Large intestine (tissue), 3 donors: ENCODE data around the gene RAD51B. TPM values are rescaled to one million over a fixed set of nuclear protein-coding genes. Genes with fewer than 3 reads are reported as not detected.
"Not testable (repeated sequence)": the region's sequence is repeated elsewhere in the genome, so short reads cannot be mapped to it uniquely, and the experiment has no call there.

Experiments used
- DNase-seq, 2 donors: peaks; one replicate each; pipeline versions ENCODE4 v3.0.0 to v3.0.0-alpha.2; 2013
- H3K27ac ChIP-seq: one replicate; pipeline ENCODE4 v1.5.1; 2013; ENCODE audit warnings: low read length
- H3K27me3 ChIP-seq: 2 replicates; pipeline ENCODE4 v1.6.1; 2013; ENCODE audit warnings: low read length; ENCODE audit not compliant: control insufficient read depth, insufficient read depth
- H3K36me3 ChIP-seq: 2 replicates; pipeline ENCODE4 v1.6.1; 2013; ENCODE audit warnings: low read length; ENCODE audit not compliant: control insufficient read depth, insufficient read depth
- H3K4me1 ChIP-seq: one replicate; pipeline ENCODE4 v1.6.1; 2013; ENCODE audit warnings: low read length; ENCODE audit not compliant: control insufficient read depth, insufficient read depth
- H3K4me3 ChIP-seq: one replicate; pipeline ENCODE4 v1.5.1; 2013; ENCODE audit warnings: low read length
- H3K9me3 ChIP-seq: one replicate; pipeline ENCODE4 v1.6.1; 2013; ENCODE audit warnings: mild to moderate bottlenecking, low read depth, low read length, moderate library complexity; ENCODE audit not compliant: control insufficient read depth
- WGBS: methylation state at CpG from one replicate; pipeline ENCODE4 v1.1.5; 2013; ENCODE audit warnings: low lambda C conversion rate; ENCODE audit not compliant: insufficient coverage; 5-methylcytosine and 5-hydroxymethylcytosine counted together
- polyA plus RNA-seq: library from polyadenylated mRNA; unstranded; fragments of 120-200 nt; gene quantifications from one replicate; pipeline ENCODE4 v1.2.1, GENCODE V29; 2013

The RAD51B gene
- polyA plus RNA-seq, 1 donor, result 6.4 TPM

GRCh38 chr14:67963545-67963944 is 144.0 kb downstream of the RAD51B start:
- Histone ChIP-seq H3K27ac (peak overlapping the region; percentile 5), H3K4me1 (peaks cover 51% of the 10 kb centered on the region), H3K9me3 (no peaks in the 10 kb centered on the region), H3K4me3 (no peak overlapping the region), H3K27me3 (no peaks in the 10 kb centered on the region), H3K36me3 (no peaks in the 10 kb centered on the region)
- WGBS, result 65% methylated on average over 2 of the region's 2 CpGs
- DNase-seq, result no peak

GRCh38 chr14:67963960-67964812 is 144.6 kb downstream of the RAD51B start:
- peak; percentile 46 to 75 for DNase-seq
- no peaks in the 10 kb centered on the region for H3K27me3 ChIP-seq
- H3K36me3 ChIP-seq, result no peaks in the 10 kb centered on the region
- H3K4me3 ChIP-seq, result no peak overlapping the region
- peak overlapping the region; percentile 42 for H3K27ac ChIP-seq
- no peaks in the 10 kb centered on the region for H3K9me3 ChIP-seq
- 56% methylated on average over 4 of the region's 6 CpGs for WGBS
- peaks cover 51% of the 10 kb centered on the region for H3K4me1 ChIP-seq

GRCh38 chr14:67965696-67966095 is 146.1 kb downstream of the RAD51B start:
- DNase-seq, result peak in 1 of 2 donors; percentile 74
- Histone ChIP-seq H3K36me3 (no peaks in the 10 kb centered on the region), H3K4me1 (peaks cover 51% of the 10 kb centered on the region), H3K27me3 (no peaks in the 10 kb centered on the region), H3K4me3 (no peak overlapping the region), H3K27ac (peak overlapping the region; percentile 42), H3K9me3 (no peaks in the 10 kb centered on the region)
- no CpG with 5 or more reads among the region's 3 CpGs for WGBS

- H3K27ac ChIP-seq, result no peak overlapping the region
- H3K4me3 ChIP-seq, result no peak overlapping the region
- no peaks in the 10 kb centered on the region for H3K9me3 ChIP-seq
- no peaks in the 10 kb centered on the region for H3K36me3 ChIP-seq
- peaks cover 46% of the 10 kb centered on the region for H3K4me1 ChIP-seq
- no peaks in the 10 kb centered on the region for H3K27me3 ChIP-seq
- peak in 1 of 2 donors; percentile 52 for DNase-seq
- no CpG with 5 or more reads among the region's 1 CpG for WGBS
These were observed 147.6 kb downstream of the RAD51B start for GRCh38 chr14:67967206-67967605.

GRCh38 chr14:67967970-67968369 is 148.4 kb downstream of the RAD51B start:
- H3K9me3 ChIP-seq, DNase-seq, H3K36me3 ChIP-seq, H3K27me3 ChIP-seq, H3K27ac ChIP-seq, H3K4me3 ChIP-seq: not testable (repeated sequence)
- WGBS, result no CpG with 5 or more reads among the region's 2 CpGs
- H3K4me1 ChIP-seq, result peaks cover 44% of the 10 kb centered on the region

- Histone ChIP-seq H3K27me3 (no peaks in the 10 kb centered on the region), H3K4me3 (no peak overlapping the region), H3K4me1 (peaks cover 18% of the 10 kb centered on the region), H3K36me3 (no peaks in the 10 kb centered on the region), H3K27ac (no peak overlapping the region), H3K9me3 (no peaks in the 10 kb centered on the region)
- WGBS, result 46% methylated on average over 2 of the region's 4 CpGs
- DNase-seq, result no peak
These were observed 151.3 kb downstream of the RAD51B start for GRCh38 chr14:67970923-67971322.

- Histone ChIP-seq H3K4me3 (no peak overlapping the region), H3K36me3 (no peaks in the 10 kb centered on the region), H3K4me1 (peaks cover 9% of the 10 kb centered on the region), H3K27me3 (no peaks in the 10 kb centered on the region), H3K27ac (no peak overlapping the region), H3K9me3 (no peaks in the 10 kb centered on the region)
- WGBS, result 20% methylated on average over 1 of the region's 4 CpGs
- DNase-seq, result peak in 1 of 2 donors; percentile 38
These were observed 152.3 kb downstream of the RAD51B start for GRCh38 chr14:67971627-67972625.

GRCh38 chr14:67973436-67973835 is 153.9 kb downstream of the RAD51B start:
- no peak overlapping the region for H3K4me3 ChIP-seq
- DNase-seq, result no peak
- no peaks in the 10 kb centered on the region for H3K9me3 ChIP-seq
- peaks cover 3% of the 10 kb centered on the region for H3K4me1 ChIP-seq
- no peaks in the 10 kb centered on the region for H3K36me3 ChIP-seq
- H3K27me3 ChIP-seq, result no peaks in the 10 kb centered on the region
- no peak overlapping the region for H3K27ac ChIP-seq

- DNase-seq, result no peak
- H3K36me3 ChIP-seq, result no peaks in the 10 kb centered on the region
- no peak overlapping the region for H3K27ac ChIP-seq
- peaks cover 3% of the 10 kb centered on the region for H3K4me1 ChIP-seq
- no peaks in the 10 kb centered on the region for H3K27me3 ChIP-seq
- no peaks in the 10 kb centered on the region for H3K9me3 ChIP-seq
- no peak overlapping the region for H3K4me3 ChIP-seq
- no CpG with 5 or more reads among the region's 6 CpGs for WGBS
These were observed 155.9 kb downstream of the RAD51B start for GRCh38 chr14:67975470-67975869.

- no CpG with 5 or more reads among the region's 1 CpG for WGBS
- no peaks in the 10 kb centered on the region for H3K4me1 ChIP-seq
- H3K36me3 ChIP-seq, result no peaks in the 10 kb centered on the region
- DNase-seq, result no peak
- no peaks in the 10 kb centered on the region for H3K9me3 ChIP-seq
- no peak overlapping the region for H3K4me3 ChIP-seq
- no peak overlapping the region for H3K27ac ChIP-seq
- H3K27me3 ChIP-seq, result no peaks in the 10 kb centered on the region
These were observed 158.0 kb downstream of the RAD51B start for GRCh38 chr14:67977434-67978034.
